K562 (cell line): Measurements from ENCODE around the gene TNFAIP3. TPM values are rescaled to one million over a fixed set of nuclear protein-coding genes. Genes with fewer than 3 reads are reported as not detected.

Experiments used
- ATAC-seq: fragments of 200-7000 bp; cut with Tn5 transposase; 3 replicates; pipeline ENCODE4 v1.9.1; 2020; ENCODE audit warnings: moderate library complexity
- BruUV-seq: library from RNA; stranded (reverse); fragments of 400-500 nt; replicated peaks from 2 replicates; lab custom pipeline; 2021; lab: Mats Ljungman, UMichigan
- CTCF ChIA-PET: fragments of 300-600 bp; formaldehyde crosslinking; extraction: SDS; loops from one replicate; lab custom pipeline; 2021; ENCODE audit warnings: low intra/inter-chr PET ratio; lab: Yijun Ruan, JAX
- POLR2A ChIA-PET: fragments of 300-600, 350-650 bp; sonication (Branson Sonifier 250); formaldehyde crosslinking; extraction: SDS; loops from one replicate; lab custom pipeline; 2021; ENCODE audit warnings: antibody characterized with exemption, inconsistent platforms; lab: Yijun Ruan, JAX
- DNase-seq, 4 experiments: peaks; one replicate each; pipeline versions ENCODE4 v3.0.0 to v3.0.0-alpha.2; 2011 to 2018; ENCODE audit warnings: low spot score in 3 of 4, mixed read lengths in 3 of 4; ENCODE audit errors: extremely low read depth in 1 of 4
- FAIRE-seq: peaks from 2 replicates; lab custom pipeline; 2011; peaks lifted over from hg19 to GRCh38; lab: Jason Lieb, UNC
- H2AFZ ChIP-seq: 2 replicates; pipeline ENCODE4 v1.6.0; 2011; ENCODE audit warnings: low read depth, low read length, control low read depth, inconsistent platforms
- H3K27ac ChIP-seq: fragments of 200-600 bp; 3 replicates; pipeline ENCODE4 v1.8.0; 2011; ENCODE audit warnings: low read depth, mild to moderate bottlenecking, control low read depth, inconsistent platforms, low read length, moderate library complexity, mixed read lengths; ENCODE audit errors: extremely low read depth
- H3K27me3 ChIP-seq, 2 experiments: fragments of 300-600 bp in 1 of 2; 2 replicates in 1 of 2; 3 replicates in 1 of 2; pipeline versions ENCODE4 v1.6.0 to v1.8.0; 2011; ENCODE audit warnings: inconsistent platforms in 2 of 2, low read length in 2 of 2, mild to moderate bottlenecking in 1 of 2, mixed read lengths in 1 of 2, moderate library complexity in 1 of 2; ENCODE audit not compliant: control insufficient read depth in 2 of 2, insufficient read depth in 2 of 2
- H3K36me3 ChIP-seq: fragments of 300-600 bp; 3 replicates; pipeline ENCODE4 v1.8.0; 2011; ENCODE audit warnings: mild to moderate bottlenecking, low read length, inconsistent platforms; ENCODE audit not compliant: control insufficient read depth, insufficient read depth
- H3K4me1 ChIP-seq, 2 experiments: fragments of 200-600 bp in 1 of 2; replicated peaks in 1 of 2; 2 replicates in 1 of 2; 3 replicates in 1 of 2; pipeline versions ENCODE4 v1.5.1 to v1.8.0; 2011; ENCODE audit warnings: inconsistent platforms in 2 of 2, low read length in 2 of 2, mild to moderate bottlenecking in 1 of 2, mixed read lengths in 1 of 2, moderate library complexity in 1 of 2; ENCODE audit not compliant: control insufficient read depth in 2 of 2, insufficient read depth in 2 of 2
- H3K4me2 ChIP-seq: 2 replicates; pipeline ENCODE4 v1.6.1; 2011; ENCODE audit warnings: low read length, control low read depth, inconsistent platforms, mixed read lengths; ENCODE audit not compliant: insufficient read depth
- H3K4me3 ChIP-seq: fragments of 200-600 bp; sonication (generic), shearing (Covaris generic); 2 replicates; pipeline ENCODE4 v1.5.1; 2016; ENCODE audit warnings: control low read depth, inconsistent platforms
- H3K79me2 ChIP-seq: fragments of 200-600 bp; 3 replicates; pipeline ENCODE4 v1.8.0; 2011; ENCODE audit warnings: low read length, inconsistent platforms; ENCODE audit not compliant: control insufficient read depth, insufficient read depth
- H3K9ac ChIP-seq, 2 experiments: 2 replicates each; pipeline versions ENCODE4 v1.6.0 to v1.6.1; 2011; ENCODE audit warnings: low read depth in 2 of 2, low read length in 2 of 2, control low read depth in 1 of 2, inconsistent platforms in 1 of 2, mild to moderate bottlenecking in 1 of 2, mixed read lengths in 1 of 2; ENCODE audit not compliant: insufficient read depth in 1 of 2
- H3K9me1 ChIP-seq: one replicate; pipeline ENCODE4 v1.6.0; 2011; ENCODE audit warnings: inconsistent platforms, mild to moderate bottlenecking, low read length, moderate library complexity; ENCODE audit not compliant: control insufficient read depth, insufficient read depth
- H3K9me3 ChIP-seq: replicated peaks from 2 replicates; pipeline ENCODE4 v1.5.1; 2011; ENCODE audit warnings: low read depth, low read length, inconsistent platforms; ENCODE audit not compliant: control insufficient read depth, insufficient read depth
- H4K20me1 ChIP-seq: replicated peaks from 2 replicates; pipeline ENCODE4 v1.6.1; 2011; ENCODE audit warnings: low read length, inconsistent platforms, mixed read lengths; ENCODE audit not compliant: control insufficient read depth, insufficient read depth
- ARID1B ChIP-seq: fragments of 450-650 bp; IDR thresholded peaks from 2 replicates; pipeline ENCODE4 v1.6.1; 2016; ENCODE audit warnings: antibody characterized with exemption, mild to moderate bottlenecking, inconsistent platforms
- HNRNPLL ChIP-seq: fragments of 200-400 bp; formaldehyde crosslinking; IDR thresholded peaks from 2 replicates; pipeline ENCODE4 v1.6.1; 2017; ENCODE audit warnings: low read length, low read depth, mild to moderate bottlenecking; ENCODE audit not compliant: poor library complexity, severe bottlenecking
- LARP7 ChIP-seq: fragments of 450-650 bp; IDR thresholded peaks from 2 replicates; pipeline ENCODE4 v1.6.1; 2016
- NFATC3 ChIP-seq: fragments of 450-650 bp; IDR thresholded peaks from 2 replicates; pipeline ENCODE4 v1.6.1; 2017; ENCODE audit warnings: mild to moderate bottlenecking
- RAD21 ChIP-seq, 2 experiments: fragments of 250-450 bp in 1 of 2; fragments of 450-650 bp in 1 of 2; sonication (Bioruptor Pico) in 1 of 2; formaldehyde crosslinking in 1 of 2; IDR thresholded peaks in 1 of 2; conservative IDR thresholded peaks in 1 of 2; 2 replicates each; pipeline versions ENCODE4 v1.4.0 to v1.8.0; 2020 to 2022; ENCODE audit warnings: mild to moderate bottlenecking in 2 of 2, moderate library complexity in 1 of 2
- SMAD3 ChIP-seq: fragments of 450-650 bp; formaldehyde crosslinking; conservative IDR thresholded peaks from 2 replicates; pipeline ENCODE4 v1.4.0; 2020; ENCODE audit warnings: mild to moderate bottlenecking
- TAF9B ChIP-seq: fragments of 450-650 bp; IDR thresholded peaks from 2 replicates; pipeline ENCODE4 v1.6.1; 2018; ENCODE audit warnings: mild to moderate bottlenecking; ENCODE audit not compliant: partially characterized antibody
- ZBTB17 ChIP-seq: fragments of 450-650 bp; formaldehyde crosslinking; IDR thresholded peaks from 2 replicates; pipeline ENCODE4 v1.4.0; 2020; ENCODE audit warnings: mild to moderate bottlenecking
- ZNF134 ChIP-seq: fragments of 250-450 bp; sonication (Bioruptor Pico); conservative IDR thresholded peaks from 2 replicates; pipeline ENCODE4 v1.4.0; 2020
- ZNF263 ChIP-seq: sonication (generic); formaldehyde crosslinking; IDR thresholded peaks from 2 replicates; pipeline ENCODE4 v1.8.0; 2022; ENCODE audit warnings: mild to moderate bottlenecking, missing genetic modification reagents, borderline replicate concordance
- WGBS: fragments of 100-300 bp; shearing (Covaris generic); methylation state at CpG from one replicate; pipeline ENCODE4 v1.1.6; 2016; ENCODE audit warnings: low coverage, mixed read lengths; ENCODE audit not compliant: insufficient coverage; ENCODE audit errors: missing lambda C conversion rate; 5-methylcytosine and 5-hydroxymethylcytosine counted together
- in situ Hi-C: fragments of 300-500 bp; cut with MboI; formaldehyde crosslinking; loops from 4 replicates; pipeline ENCODE4 v1.15.0; 2018; ENCODE audit warnings: inconsistent platforms, mixed read lengths
- intact Hi-C: fragments of 100-400 bp; cut with micrococcal nuclease; formaldehyde crosslinking; loops from 2 replicates; pipeline ENCODE4 v1.14.2; 2022
- polyA plus RNA-seq, 8 experiments: library from polyadenylated mRNA; depleted of rRNA in 4 of 8; stranded (reverse) in 5 of 8; unstranded in 3 of 8; fragments of >200 nt; fragmentation: Nextera tagmentation in 2 of 8; fragmentation: Illumina TruSeq in 1 of 8; extraction: Ambion mirVana in 2 of 8; extraction: Trizol in 1 of 8; gene quantifications; 2 replicates each; pipeline versions ENCODE4 v1.2.1 to v1.2.3, GENCODE V29; 2011 to 2014; ENCODE audit warnings: inconsistent platforms in 1 of 8, missing spikeins in 1 of 8
- total RNA-seq, 7 experiments: library from RNA; depleted of rRNA in 6 of 7; stranded (reverse); fragments of >200 nt in 6 of 7; fragmentation: Illumina TruSeq in 2 of 7; extraction: Trizol in 2 of 7; gene quantifications; 2 replicates each; pipeline versions ENCODE4 v1.2.1 to v1.2.3, GENCODE V29; 2011 to 2021; ENCODE audit warnings: low replicate concordance in 1 of 7
- TF ChIP-seq, protein P1 (sequence below): sonication (generic); formaldehyde crosslinking; IDR thresholded peaks from 2 replicates; pipeline ENCODE4 v1.8.0; 2022; ENCODE audit warnings: mild to moderate bottlenecking, missing genetic modification reagents
- TF ChIP-seq, protein P2 (sequence below): fragments of 450-650 bp; formaldehyde crosslinking; conservative IDR thresholded peaks from 2 replicates; pipeline ENCODE4 v1.4.0; 2022; ENCODE audit warnings: mild to moderate bottlenecking, missing genetic modification characterization
- TF ChIP-seq, protein P3 (sequence below): fragments of 450-650 bp; conservative IDR thresholded peaks from 2 replicates; pipeline ENCODE4 v1.6.1; 2016; ENCODE audit warnings: missing genetic modification characterization, low read depth, mild to moderate bottlenecking, control low read depth, missing compliant biosample characterization

Gene TNFAIP3
- total and polyA plus RNA-seq, 9 of the 15 experiments (the other 6 are each of a cell fraction or from before 2014, with no cell fraction given): 0.79 to 17.0 (median 6.4) TPM

DNA sequence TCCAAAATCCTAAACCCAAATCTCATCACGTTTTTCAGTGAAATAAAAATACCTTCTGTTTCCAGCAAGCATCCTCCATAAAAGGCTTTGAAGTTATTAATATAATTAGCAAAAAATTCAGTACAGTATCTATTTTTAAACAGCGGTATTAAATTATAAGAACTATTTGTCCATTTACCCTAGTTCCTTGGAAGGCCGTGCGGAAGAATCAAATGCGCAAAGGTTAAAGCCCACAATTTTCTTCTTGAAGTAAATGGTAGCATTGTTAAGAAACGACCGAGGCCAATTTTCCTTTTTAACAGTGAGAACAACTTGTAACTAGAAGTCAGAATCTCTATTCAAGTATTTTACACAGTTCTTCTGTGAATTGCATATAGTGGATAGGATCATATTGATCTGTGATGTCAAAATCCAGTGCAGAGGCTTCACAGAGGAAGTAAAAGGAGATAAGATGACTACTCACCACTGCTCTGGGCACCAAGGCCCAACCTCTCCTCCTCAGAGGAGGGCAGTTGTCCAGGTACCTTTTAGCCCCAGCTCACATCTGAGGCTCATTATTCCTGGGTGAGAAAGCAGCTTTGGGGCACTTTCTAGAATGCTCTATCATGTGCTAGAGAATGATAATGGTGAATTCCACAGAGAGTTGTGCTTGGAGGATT, 36.3 kb downstream of the TNFAIP3 start (continued):
- TF ChIP-seq, protein P1, sequence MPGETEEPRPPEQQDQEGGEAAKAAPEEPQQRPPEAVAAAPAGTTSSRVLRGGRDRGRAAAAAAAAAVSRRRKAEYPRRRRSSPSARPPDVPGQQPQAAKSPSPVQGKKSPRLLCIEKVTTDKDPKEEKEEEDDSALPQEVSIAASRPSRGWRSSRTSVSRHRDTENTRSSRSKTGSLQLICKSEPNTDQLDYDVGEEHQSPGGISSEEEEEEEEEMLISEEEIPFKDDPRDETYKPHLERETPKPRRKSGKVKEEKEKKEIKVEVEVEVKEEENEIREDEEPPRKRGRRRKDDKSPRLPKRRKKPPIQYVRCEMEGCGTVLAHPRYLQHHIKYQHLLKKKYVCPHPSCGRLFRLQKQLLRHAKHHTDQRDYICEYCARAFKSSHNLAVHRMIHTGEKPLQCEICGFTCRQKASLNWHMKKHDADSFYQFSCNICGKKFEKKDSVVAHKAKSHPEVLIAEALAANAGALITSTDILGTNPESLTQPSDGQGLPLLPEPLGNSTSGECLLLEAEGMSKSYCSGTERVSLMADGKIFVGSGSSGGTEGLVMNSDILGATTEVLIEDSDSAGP (CRISPR knock-in tag): no peak

DNA sequence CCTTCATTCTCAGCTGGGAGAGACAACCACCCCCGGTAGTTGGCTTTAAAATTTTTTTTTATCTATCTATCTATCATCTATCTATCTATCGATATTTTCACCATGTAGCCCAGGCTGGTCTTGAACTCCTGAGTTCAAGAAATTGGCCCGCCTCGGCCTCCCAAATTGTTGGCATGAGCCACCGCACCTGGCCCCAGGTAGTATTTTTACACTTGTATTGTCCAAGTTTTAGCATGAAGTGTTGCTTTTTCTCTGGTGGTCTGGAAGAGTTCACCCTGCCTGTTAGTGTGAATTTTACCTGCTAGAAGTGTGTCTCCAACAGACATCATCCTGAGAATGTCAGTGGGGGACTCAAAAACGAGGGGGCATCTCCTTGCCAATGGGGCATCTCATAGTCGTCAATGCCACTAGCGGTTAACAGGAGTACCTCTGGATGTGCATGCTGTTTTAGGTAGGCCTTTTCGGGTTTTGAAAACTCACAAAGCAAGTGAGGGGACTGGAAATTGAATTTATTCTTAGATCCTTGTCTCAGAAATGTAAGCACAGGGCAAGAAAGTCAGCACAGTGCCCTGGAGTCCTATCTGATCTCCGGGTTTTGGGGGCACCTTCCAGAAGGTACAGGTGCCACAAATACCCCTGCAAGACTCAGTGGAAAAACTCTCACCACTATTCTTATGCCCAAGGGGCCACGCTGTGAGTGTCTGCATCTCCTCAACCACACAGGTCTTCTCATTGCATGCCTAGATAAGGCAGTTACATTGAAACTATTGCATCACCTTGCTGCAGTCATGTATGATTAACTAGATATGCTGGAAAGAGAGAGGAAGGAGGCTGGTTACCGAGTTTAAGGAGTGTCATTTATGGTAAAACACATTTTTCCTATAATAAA, 37.1 kb downstream of the TNFAIP3 start:
- H3K4me1 ChIP-seq: peaks cover 11 to 73% of the 10 kb centered on the region in 2 experiments
- H3K27me3 ChIP-seq: no peaks in the 10 kb centered on the region
- peak overlapping the region; percentile 74 for H3K27ac ChIP-seq
- no peaks in the 10 kb centered on the region for H3K9me3 ChIP-seq
- peak; percentile 74 for FAIRE-seq
- WGBS: 41% methylated on average over 12 of the region's 12 CpGs
- CTCF ChIA-PET: no interaction called here
- intact Hi-C loops: no loop called here
- H3K4me2 ChIP-seq: peak overlapping the region; percentile 53
- peak; percentile 58 to 83 (median 68) for DNase-seq
- peak overlapping the region; percentile 61 for H2AFZ ChIP-seq
- ATAC-seq: peak; percentile 84
- POLR2A ChIA-PET: interaction anchor here (0.6 to 0.7 kb wide), 3 partner anchors 13 to 104 kb away, joined by 3 read pairs; no protein-coding TSS in a partner anchor
- no peaks in the 10 kb centered on the region for H4K20me1 ChIP-seq
- H3K9ac ChIP-seq: peak overlapping the region in 1 of 2 experiments; percentile 60; a peak in 3 of 4 replicates
- H3K79me2 ChIP-seq: no peaks in the 10 kb centered on the region
- H3K9me1 ChIP-seq: no peaks in the 10 kb centered on the region
- TSS peak; percentile 94 for BruUV-seq
- no peak overlapping the region for H3K4me3 ChIP-seq
- H3K36me3 ChIP-seq: no peaks in the 10 kb centered on the region
- in situ Hi-C loops: no loop called here
- TF ChIP-seq, protein P2, sequence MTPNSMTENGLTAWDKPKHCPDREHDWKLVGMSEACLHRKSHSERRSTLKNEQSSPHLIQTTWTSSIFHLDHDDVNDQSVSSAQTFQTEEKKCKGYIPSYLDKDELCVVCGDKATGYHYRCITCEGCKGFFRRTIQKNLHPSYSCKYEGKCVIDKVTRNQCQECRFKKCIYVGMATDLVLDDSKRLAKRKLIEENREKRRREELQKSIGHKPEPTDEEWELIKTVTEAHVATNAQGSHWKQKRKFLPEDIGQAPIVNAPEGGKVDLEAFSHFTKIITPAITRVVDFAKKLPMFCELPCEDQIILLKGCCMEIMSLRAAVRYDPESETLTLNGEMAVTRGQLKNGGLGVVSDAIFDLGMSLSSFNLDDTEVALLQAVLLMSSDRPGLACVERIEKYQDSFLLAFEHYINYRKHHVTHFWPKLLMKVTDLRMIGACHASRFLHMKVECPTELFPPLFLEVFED (CRISPR knock-in tag): no peak
- 0 out of 2 replicates have a peak, but pooled peaks have one; percentile 28 for TF ChIP-seq NFATC3
- peak; percentile 94 for TF ChIP-seq ARID1B
- TF ChIP-seq HNRNPLL: peak; percentile 19
- no peak for TF ChIP-seq ZNF134 (CRISPR knock-in tag)
- peak in 1 of 2 experiments; percentile 50; a peak in 2 of 4 replicates for TF ChIP-seq RAD21 (CRISPR knock-in tag; conservative IDR thresholded peaks at IDR 0.05 in 1 of 2, IDR thresholded peaks at IDR 0.05 in 1 of 2)
- 0 out of 2 replicates have a peak, but pooled peaks have one; percentile 20 for TF ChIP-seq ZBTB17
- TF ChIP-seq SMAD3 (CRISPR knock-in tag): peak; percentile 81
- no peak for TF ChIP-seq LARP7
- 0 out of 2 replicates have a peak, but pooled peaks have one; percentile 60 for TF ChIP-seq ZNF263 (CRISPR knock-in tag)
- TF ChIP-seq, protein P3, sequence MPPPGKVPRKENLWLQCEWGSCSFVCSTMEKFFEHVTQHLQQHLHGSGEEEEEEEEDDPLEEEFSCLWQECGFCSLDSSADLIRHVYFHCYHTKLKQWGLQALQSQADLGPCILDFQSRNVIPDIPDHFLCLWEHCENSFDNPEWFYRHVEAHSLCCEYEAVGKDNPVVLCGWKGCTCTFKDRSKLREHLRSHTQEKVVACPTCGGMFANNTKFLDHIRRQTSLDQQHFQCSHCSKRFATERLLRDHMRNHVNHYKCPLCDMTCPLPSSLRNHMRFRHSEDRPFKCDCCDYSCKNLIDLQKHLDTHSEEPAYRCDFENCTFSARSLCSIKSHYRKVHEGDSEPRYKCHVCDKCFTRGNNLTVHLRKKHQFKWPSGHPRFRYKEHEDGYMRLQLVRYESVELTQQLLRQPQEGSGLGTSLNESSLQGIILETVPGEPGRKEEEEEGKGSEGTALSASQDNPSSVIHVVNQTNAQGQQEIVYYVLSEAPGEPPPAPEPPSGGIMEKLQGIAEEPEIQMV (tag): 0 out of 2 replicates have a peak, but pooled peaks have one; percentile 18
- TF ChIP-seq TAF9B: peak; percentile 50
